Neural cell (in vitro differentiated cells): ENCODE results near the gene SV2C. TPM values are rescaled to one million over a fixed set of nuclear protein-coding genes. Genes with fewer than 3 reads are reported as not detected.

Experiments used
- polyA plus RNA-seq: library from polyadenylated mRNA; depleted of rRNA; stranded (reverse); fragments of >200 nt; gene quantifications from 2 replicates; pipeline ENCODE4 v1.2.3, GENCODE V29; 2014
- small RNA-seq, 3 experiments: library from RNA; depleted of rRNA; stranded (forward); fragments of <200 nt; gene quantifications; one replicate each; pipeline ENCODE3, GENCODE V24; 2012

SV2C gene
- polyA plus RNA-seq, 1 donor from 2014 or later = 0.45 TPM

Small RNA genes within 50 kb of the gene (small RNA-seq; reads per million reads assigned to genes)
- gene AC113404.2 = 0 reads per million in 3 experiments
- 0 reads per million in 3 experiments for gene RNA5SP186
